NK-92 treated with Interleukin-12 subunit alpha and Interleukin-12 subunit beta, amount 100 ng/mL, for 24 hours (cell line): ENCODE measurements around the gene MTIF2.
"Not testable (repeated sequence)": the region's sequence is repeated elsewhere in the genome, so short reads cannot be mapped to it uniquely, and the experiment has no call there.

Source experiments
- DNase-seq: peaks from one replicate; lab custom pipeline; 2025; lab: John Stamatoyannopoulos, UW

MTIF2 gene

GRCh38 chr2:55196526-55196925, 72.5 kb downstream of the MTIF2 start:
- DNase-seq: no peak

- not testable (repeated sequence) for DNase-seq
Measured at GRCh38 chr2:55191888-55192287, 77.1 kb downstream of the MTIF2 start.

- not testable (repeated sequence) for DNase-seq
Measured at GRCh38 chr2:55186837-55187236, 82.2 kb downstream of the MTIF2 start.
